ENCODE data around the gene COASY.

The COASY gene

DNA sequence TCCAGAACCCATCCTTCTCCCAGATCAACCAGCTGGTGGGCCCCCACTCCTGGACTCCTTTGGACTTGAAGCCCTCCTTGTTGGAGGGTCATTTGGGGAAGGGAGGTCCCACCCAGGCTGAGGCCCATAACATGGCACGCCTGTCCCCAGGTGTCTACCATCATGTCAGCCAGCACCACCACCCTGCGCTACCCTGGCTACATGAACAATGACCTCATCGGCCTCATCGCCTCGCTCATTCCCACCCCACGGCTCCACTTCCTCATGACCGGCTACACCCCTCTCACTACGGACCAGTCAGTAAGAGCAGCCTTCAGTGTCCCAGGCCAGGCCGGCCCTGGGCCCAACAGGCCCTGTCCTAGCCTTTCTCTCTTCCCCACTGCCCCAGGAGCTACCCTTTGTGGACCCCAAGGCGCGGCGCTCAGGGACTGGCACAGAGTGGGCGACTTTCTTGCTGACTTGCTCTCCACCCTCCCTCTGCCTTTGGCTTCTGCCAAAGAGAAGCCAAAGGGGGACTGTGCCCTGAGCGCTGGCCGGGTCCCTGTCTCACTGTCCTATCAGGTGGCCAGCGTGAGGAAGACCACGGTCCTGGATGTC is 51.8 kb downstream of the COASY start:
- H3K9ac ChIP-seq (ENCODE audit: low read depth, low read length) = no peak overlapping the region
- H3K79me2 ChIP-seq (ENCODE audit: insufficient read depth, low read length) = peaks cover 15% of the 10 kb centered on the region
- H3K4me1 ChIP-seq (ENCODE audit: insufficient read depth, low read length) = peaks cover 7% of the 10 kb centered on the region
- no peak overlapping the region for H3K4me3 ChIP-seq (ENCODE audit: low read depth in 1 of 2, low read length in 2 of 2)
- H3K4me2 ChIP-seq (ENCODE audit: insufficient read depth, low read length) = no peak overlapping the region
- H3K36me3 ChIP-seq (ENCODE audit: insufficient read depth, low read length) = peaks cover 47% of the 10 kb centered on the region
- TF ChIP-seq EZH2 (IDR thresholded peaks at IDR 0.05; ENCODE audit: borderline replicate concordance, low read depth, low read length, severe bottlenecking) = no peak
- TF ChIP-seq, protein P1, sequence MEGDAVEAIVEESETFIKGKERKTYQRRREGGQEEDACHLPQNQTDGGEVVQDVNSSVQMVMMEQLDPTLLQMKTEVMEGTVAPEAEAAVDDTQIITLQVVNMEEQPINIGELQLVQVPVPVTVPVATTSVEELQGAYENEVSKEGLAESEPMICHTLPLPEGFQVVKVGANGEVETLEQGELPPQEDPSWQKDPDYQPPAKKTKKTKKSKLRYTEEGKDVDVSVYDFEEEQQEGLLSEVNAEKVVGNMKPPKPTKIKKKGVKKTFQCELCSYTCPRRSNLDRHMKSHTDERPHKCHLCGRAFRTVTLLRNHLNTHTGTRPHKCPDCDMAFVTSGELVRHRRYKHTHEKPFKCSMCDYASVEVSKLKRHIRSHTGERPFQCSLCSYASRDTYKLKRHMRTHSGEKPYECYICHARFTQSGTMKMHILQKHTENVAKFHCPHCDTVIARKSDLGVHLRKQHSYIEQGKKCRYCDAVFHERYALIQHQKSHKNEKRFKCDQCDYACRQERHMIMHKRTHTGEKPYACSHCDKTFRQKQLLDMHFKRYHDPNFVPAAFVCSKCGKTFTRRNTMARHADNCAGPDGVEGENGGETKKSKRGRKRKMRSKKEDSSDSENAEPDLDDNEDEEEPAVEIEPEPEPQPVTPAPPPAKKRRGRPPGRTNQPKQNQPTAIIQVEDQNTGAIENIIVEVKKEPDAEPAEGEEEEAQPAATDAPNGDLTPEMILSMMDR (IDR thresholded peaks at IDR 0.05; ENCODE audit: borderline replicate concordance, extremely low read depth, low read length, poor library complexity, severe bottlenecking) = no peak
- no peaks in the 10 kb centered on the region for H3K9me3 ChIP-seq (ENCODE audit: insufficient read depth, low read length, severe bottlenecking)
- no peaks in the 10 kb centered on the region for H3K27me3 ChIP-seq (ENCODE audit: insufficient read depth, low read length, poor library complexity)
- no peak overlapping the region for H3K27ac ChIP-seq (ENCODE audit: low read length)
- H2AFZ ChIP-seq (ENCODE audit: low read depth, low read length) = no peak overlapping the region
- H4K20me1 ChIP-seq (ENCODE audit: insufficient read depth, low read length) = no peaks in the 10 kb centered on the region; the same call in 1 of the 2 replicates
- DNase-seq = no peak
- no peak for ATAC-seq (ENCODE audit: insufficient read depth, low read depth)

All from DND-41 (cell line).